Measurements from ENCODE around the gene CRHR1. TPM values are rescaled to one million over a fixed set of nuclear protein-coding genes. Genes with fewer than 3 reads are reported as not detected.

The CRHR1 gene
- total RNA-seq, 4 donors from 2014 or later = not detected

DNA sequence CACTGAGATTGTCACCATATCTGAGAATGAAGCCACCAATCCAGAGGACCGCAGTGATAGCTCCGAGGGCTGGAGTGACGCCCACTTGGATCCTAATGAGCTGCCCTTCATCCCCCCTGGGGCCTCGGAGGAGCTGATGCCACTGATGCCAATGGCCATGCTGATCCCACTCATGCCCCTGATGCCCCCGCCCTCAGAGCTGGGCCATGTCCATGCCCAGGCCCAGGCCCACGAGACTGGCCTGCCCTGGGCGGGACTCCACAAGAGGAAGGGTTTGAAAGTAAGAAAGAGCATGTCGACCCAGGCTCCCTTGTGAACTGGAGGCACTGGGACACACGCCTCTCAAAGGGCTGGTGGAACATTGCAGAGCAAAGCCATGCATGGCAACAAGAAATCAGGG lies 62.5 kb downstream of the CRHR1 start:
- intact Hi-C loops (cut with DNase I) = loop anchor here (10.0 kb wide), 1 partner anchor 632 kb away; no protein-coding TSS in a partner anchor
- DNase-seq = no peak

DNA sequence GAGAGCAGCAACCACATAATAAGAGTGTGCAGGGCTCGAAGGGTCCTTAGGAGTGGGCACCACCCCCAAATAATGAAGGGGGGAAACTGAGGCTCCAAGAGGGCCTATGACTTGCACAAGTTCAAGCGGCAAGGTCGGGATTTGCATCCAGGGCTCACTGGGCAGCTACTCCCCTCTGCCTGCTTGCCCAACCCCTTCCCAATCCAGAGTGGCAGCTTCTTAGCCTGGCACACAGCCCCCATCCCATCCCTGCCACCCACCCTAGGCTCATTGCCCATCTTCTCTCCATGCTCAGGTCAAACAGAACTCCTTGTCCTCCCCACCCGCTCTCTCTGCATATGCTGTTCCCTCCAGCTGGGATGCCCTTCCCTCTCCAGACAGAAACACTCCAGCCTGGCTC lies 63.0 kb downstream of the CRHR1 start:
- TF ChIP-seq, protein P1, sequence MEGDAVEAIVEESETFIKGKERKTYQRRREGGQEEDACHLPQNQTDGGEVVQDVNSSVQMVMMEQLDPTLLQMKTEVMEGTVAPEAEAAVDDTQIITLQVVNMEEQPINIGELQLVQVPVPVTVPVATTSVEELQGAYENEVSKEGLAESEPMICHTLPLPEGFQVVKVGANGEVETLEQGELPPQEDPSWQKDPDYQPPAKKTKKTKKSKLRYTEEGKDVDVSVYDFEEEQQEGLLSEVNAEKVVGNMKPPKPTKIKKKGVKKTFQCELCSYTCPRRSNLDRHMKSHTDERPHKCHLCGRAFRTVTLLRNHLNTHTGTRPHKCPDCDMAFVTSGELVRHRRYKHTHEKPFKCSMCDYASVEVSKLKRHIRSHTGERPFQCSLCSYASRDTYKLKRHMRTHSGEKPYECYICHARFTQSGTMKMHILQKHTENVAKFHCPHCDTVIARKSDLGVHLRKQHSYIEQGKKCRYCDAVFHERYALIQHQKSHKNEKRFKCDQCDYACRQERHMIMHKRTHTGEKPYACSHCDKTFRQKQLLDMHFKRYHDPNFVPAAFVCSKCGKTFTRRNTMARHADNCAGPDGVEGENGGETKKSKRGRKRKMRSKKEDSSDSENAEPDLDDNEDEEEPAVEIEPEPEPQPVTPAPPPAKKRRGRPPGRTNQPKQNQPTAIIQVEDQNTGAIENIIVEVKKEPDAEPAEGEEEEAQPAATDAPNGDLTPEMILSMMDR (IDR thresholded peaks at IDR 0.05) = no peak
- no peak for TF ChIP-seq POLR2A (IDR thresholded peaks at IDR 0.05)
- no peak for DNase-seq
- Histone ChIP-seq H3K27ac (no peak overlapping the region), H3K36me3 (no peaks in the 10 kb centered on the region), H3K9me3 (no peaks in the 10 kb centered on the region), H3K4me1 (no peaks in the 10 kb centered on the region), H3K27me3 (no peaks in the 10 kb centered on the region), H3K4me3 (replicated peaks in 1 of 3) (no peak overlapping the region)
- intact Hi-C loops (cut with DNase I) = loop anchor here (10.0 kb wide), 1 partner anchor 632 kb away; no protein-coding TSS in a partner anchor
- 77 to 88% methylated on average over 3 to 4 of the region's 4 CpGs for WGBS, 2 donors

More for the DNA sequence above, 62.5 kb downstream of the CRHR1 start:
- Histone ChIP-seq H3K27ac (no peak overlapping the region), H3K36me3 (no peaks in the 10 kb centered on the region), H3K9me3 (no peaks in the 10 kb centered on the region), H3K4me1 (no peaks in the 10 kb centered on the region), H3K27me3 (no peaks in the 10 kb centered on the region), H3K4me3 (replicated peaks in 1 of 3) (no peak overlapping the region)
- TF ChIP-seq POLR2A (IDR thresholded peaks at IDR 0.05) = no peak
- TF ChIP-seq, protein P1 (IDR thresholded peaks at IDR 0.05) = no peak
- 85 to 88% methylated on average over 4 to 8 of the region's 9 CpGs for WGBS, 2 donors

DNA sequence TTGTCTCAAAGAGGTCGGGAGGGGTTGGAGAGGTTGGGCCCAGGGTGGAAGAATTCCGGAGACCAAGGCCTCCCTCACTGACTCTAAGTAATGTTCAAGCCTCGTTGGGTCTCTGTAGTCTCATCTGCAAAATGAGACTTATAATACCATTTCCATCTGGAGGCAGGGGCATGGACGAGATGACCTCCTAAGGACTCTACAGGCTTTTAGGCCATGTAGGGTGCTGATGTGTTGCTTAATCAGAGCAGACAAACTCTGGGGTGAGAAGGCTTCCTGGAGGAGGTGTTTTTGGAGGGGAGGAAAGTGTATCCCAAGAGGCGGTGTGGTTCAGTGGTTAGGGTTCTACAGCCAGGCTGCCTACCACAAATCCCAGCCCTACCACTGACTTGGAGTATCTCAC lies 63.6 kb downstream of the CRHR1 start:
- no peaks in the 10 kb centered on the region for H3K4me1 ChIP-seq
- H3K4me3 ChIP-seq (replicated peaks in 1 of 3) = no peak overlapping the region
- no peak for DNase-seq
- no peak overlapping the region for H3K27ac ChIP-seq
- no peaks in the 10 kb centered on the region for H3K27me3 ChIP-seq
- no peaks in the 10 kb centered on the region for H3K36me3 ChIP-seq
- TF ChIP-seq POLR2A (IDR thresholded peaks at IDR 0.05) = no peak
- TF ChIP-seq, protein P1 (IDR thresholded peaks at IDR 0.05) = no peak
- intact Hi-C loops (cut with DNase I) = loop anchor here (10.0 kb wide), 1 partner anchor 633 kb away; no protein-coding TSS in a partner anchor
- WGBS, 2 donors = 80 to 89% methylated on average over 5 of the region's 5 CpGs
- H3K9me3 ChIP-seq = no peaks in the 10 kb centered on the region

DNA sequence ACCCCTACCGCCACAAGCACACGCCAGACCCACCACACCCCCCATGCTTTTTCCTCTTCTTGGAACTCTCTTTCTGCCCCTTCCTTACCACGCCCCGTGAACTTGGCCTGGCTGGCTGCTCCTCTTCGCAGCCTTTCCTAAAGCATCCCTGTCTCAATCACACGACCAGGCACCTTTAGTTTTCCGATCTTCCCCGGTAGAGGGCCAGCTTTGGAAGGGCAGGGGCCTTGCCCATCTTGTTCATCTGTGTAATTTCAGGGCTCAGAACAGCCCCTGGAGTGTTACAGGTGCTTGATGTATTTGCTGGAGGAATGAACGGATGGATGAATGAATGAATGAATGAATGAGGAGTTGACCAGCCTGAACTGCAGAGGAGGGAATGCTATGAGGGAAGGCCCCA lies 64.3 kb downstream of the CRHR1 start:
- Histone ChIP-seq H3K4me1 (no peaks in the 10 kb centered on the region), H3K9me3 (no peaks in the 10 kb centered on the region), H3K36me3 (no peaks in the 10 kb centered on the region), H3K4me3 (replicated peaks in 1 of 3) (no peak overlapping the region), H3K27ac (no peak overlapping the region), H3K27me3 (no peaks in the 10 kb centered on the region)
- WGBS, 2 donors = 89 to 92% methylated on average over 9 of the region's 9 CpGs
- DNase-seq = no peak
- intact Hi-C loops (cut with DNase I) = loop anchor here (10.0 kb wide), 1 partner anchor 634 kb away; no protein-coding TSS in a partner anchor
- TF ChIP-seq, protein P1 (IDR thresholded peaks at IDR 0.05) = no peak
- no peak for TF ChIP-seq POLR2A (IDR thresholded peaks at IDR 0.05)

DNA sequence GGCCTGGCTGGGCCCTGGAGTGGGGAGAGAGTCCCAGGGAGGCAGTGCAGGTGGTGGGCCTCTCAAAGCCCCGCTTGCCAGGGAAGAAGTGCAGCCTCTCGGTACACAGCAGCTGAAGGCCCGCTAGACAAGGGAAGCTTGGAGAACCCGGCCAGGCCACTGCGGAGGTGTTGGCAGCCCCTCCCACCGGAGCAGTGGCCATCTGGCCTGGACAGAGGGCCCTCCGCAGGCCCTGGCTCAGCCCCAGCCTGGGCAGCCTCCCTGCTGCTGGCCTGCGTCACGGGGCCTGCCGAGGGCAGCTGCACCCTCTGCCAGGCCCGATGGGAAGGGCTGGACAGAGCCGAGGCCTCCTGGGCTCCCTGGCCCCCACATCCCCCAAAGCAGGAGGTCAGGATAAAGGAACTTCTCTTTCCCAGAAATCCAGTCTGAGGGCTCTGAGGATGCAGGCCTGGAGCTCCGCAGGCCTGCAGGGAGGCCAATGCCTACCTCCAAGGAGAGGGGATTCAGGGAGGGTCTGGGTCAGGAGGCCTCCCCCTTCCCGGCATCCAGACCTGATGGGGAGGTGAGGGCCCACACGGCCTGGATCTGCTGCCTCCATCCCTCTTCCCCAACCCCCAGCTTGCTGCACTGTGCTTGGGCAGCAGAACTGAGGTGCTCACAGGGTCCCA lies 64.9 kb downstream of the CRHR1 start:
- Histone ChIP-seq H3K27me3 (no peaks in the 10 kb centered on the region), H3K4me1 (no peaks in the 10 kb centered on the region), H3K27ac (no peak overlapping the region), H3K4me3 (replicated peaks in 1 of 3) (no peak overlapping the region), H3K9me3 (no peaks in the 10 kb centered on the region), H3K36me3 (no peaks in the 10 kb centered on the region)
- intact Hi-C loops (cut with DNase I) = loop anchor here (10.0 kb wide), 1 partner anchor 634 kb away; no protein-coding TSS in a partner anchor
- WGBS, 2 donors = 54 to 80% methylated on average over 6 to 7 of the region's 15 CpGs
- DNase-seq = no peak
- TF ChIP-seq POLR2A (IDR thresholded peaks at IDR 0.05) = no peak
- TF ChIP-seq, protein P1 (IDR thresholded peaks at IDR 0.05) = no peak

Measured in thyroid gland (tissue), 4 donors.